ENCODE data around the gene AGAP3.

The AGAP3 gene

GRCh38 chr7:151135866-151136843 lies 49.9 kb downstream of the AGAP3 start:
- no peak for TF ChIP-seq POLR2A (IDR thresholded peaks at IDR 0.05; ENCODE audit: low read length)
- no peak for TF ChIP-seq GATA1 (IDR thresholded peaks at IDR 0.05; ENCODE audit: low read depth, low read length)
- DNase-seq: no peak

- TF ChIP-seq POLR2A (IDR thresholded peaks at IDR 0.05; ENCODE audit: low read length) (no peak), GATA1 (IDR thresholded peaks at IDR 0.05; ENCODE audit: low read depth, low read length) (no peak)
- no peak for DNase-seq
These were observed 50.9 kb downstream of the AGAP3 start for GRCh38 chr7:151137076-151137675.

GRCh38 chr7:151137791-151138152 lies 51.5 kb downstream of the AGAP3 start:
- no peak for DNase-seq
- TF ChIP-seq POLR2A (IDR thresholded peaks at IDR 0.05; ENCODE audit: low read length): no peak
- no peak for TF ChIP-seq GATA1 (IDR thresholded peaks at IDR 0.05; ENCODE audit: low read depth, low read length)

- no peak for TF ChIP-seq POLR2A (IDR thresholded peaks at IDR 0.05; ENCODE audit: low read length)
- TF ChIP-seq GATA1 (IDR thresholded peaks at IDR 0.05; ENCODE audit: low read depth, low read length): no peak
- DNase-seq: no peak
These were observed 52.0 kb downstream of the AGAP3 start for GRCh38 chr7:151138153-151138851.

- TF ChIP-seq POLR2A (IDR thresholded peaks at IDR 0.05; ENCODE audit: low read length): no peak
- TF ChIP-seq GATA1 (IDR thresholded peaks at IDR 0.05; ENCODE audit: low read depth, low read length): no peak
- DNase-seq: no peak
These were observed 53.0 kb downstream of the AGAP3 start for GRCh38 chr7:151139071-151139790.

GRCh38 chr7:151139791-151140190 lies 53.5 kb downstream of the AGAP3 start:
- no peak for DNase-seq
- TF ChIP-seq POLR2A (IDR thresholded peaks at IDR 0.05; ENCODE audit: low read length) (no peak), GATA1 (IDR thresholded peaks at IDR 0.05; ENCODE audit: low read depth, low read length) (no peak)

GRCh38 chr7:151140826-151141225 lies 54.6 kb downstream of the AGAP3 start:
- DNase-seq: no peak
- TF ChIP-seq POLR2A (IDR thresholded peaks at IDR 0.05; ENCODE audit: low read length) (no peak), GATA1 (IDR thresholded peaks at IDR 0.05; ENCODE audit: low read depth, low read length) (no peak)

- DNase-seq: no peak
These were observed 55.1 kb downstream of the AGAP3 start for GRCh38 chr7:151141311-151141854.

GRCh38 chr7:151141855-151142685 lies 55.8 kb downstream of the AGAP3 start:
- no peak for DNase-seq
- TF ChIP-seq GATA1 (IDR thresholded peaks at IDR 0.05; ENCODE audit: low read depth, low read length) (no peak), POLR2A (IDR thresholded peaks at IDR 0.05; ENCODE audit: low read length) (no peak)

More at GRCh38 chr7:151141311-151141854, 55.1 kb downstream of the AGAP3 start:
- TF ChIP-seq GATA1 (IDR thresholded peaks at IDR 0.05; ENCODE audit: low read depth, low read length) (no peak), POLR2A (IDR thresholded peaks at IDR 0.05; ENCODE audit: low read length) (no peak)

- no peak for TF ChIP-seq POLR2A (IDR thresholded peaks at IDR 0.05; ENCODE audit: low read length)
- TF ChIP-seq GATA1 (IDR thresholded peaks at IDR 0.05; ENCODE audit: low read depth, low read length): no peak
These were observed 56.4 kb downstream of the AGAP3 start for GRCh38 chr7:151142686-151143040.

GRCh38 chr7:151143261-151144015 lies 57.2 kb downstream of the AGAP3 start:
- no peak for DNase-seq

More at GRCh38 chr7:151142686-151143040, 56.4 kb downstream of the AGAP3 start:
- DNase-seq: peak; percentile 79 to 85

GRCh38 chr7:151144387-151144786 lies 58.1 kb downstream of the AGAP3 start:
- TF ChIP-seq POLR2A (IDR thresholded peaks at IDR 0.05; ENCODE audit: low read length) (no peak), GATA1 (IDR thresholded peaks at IDR 0.05; ENCODE audit: low read depth, low read length) (no peak)
- DNase-seq: no peak

More at GRCh38 chr7:151143261-151144015, 57.2 kb downstream of the AGAP3 start:
- TF ChIP-seq GATA1 (IDR thresholded peaks at IDR 0.05; ENCODE audit: low read depth, low read length) (no peak), POLR2A (IDR thresholded peaks at IDR 0.05; ENCODE audit: low read length) (no peak)

All from erythroblast (primary cell).